ENCODE data around the gene SELPLG.

DNA sequence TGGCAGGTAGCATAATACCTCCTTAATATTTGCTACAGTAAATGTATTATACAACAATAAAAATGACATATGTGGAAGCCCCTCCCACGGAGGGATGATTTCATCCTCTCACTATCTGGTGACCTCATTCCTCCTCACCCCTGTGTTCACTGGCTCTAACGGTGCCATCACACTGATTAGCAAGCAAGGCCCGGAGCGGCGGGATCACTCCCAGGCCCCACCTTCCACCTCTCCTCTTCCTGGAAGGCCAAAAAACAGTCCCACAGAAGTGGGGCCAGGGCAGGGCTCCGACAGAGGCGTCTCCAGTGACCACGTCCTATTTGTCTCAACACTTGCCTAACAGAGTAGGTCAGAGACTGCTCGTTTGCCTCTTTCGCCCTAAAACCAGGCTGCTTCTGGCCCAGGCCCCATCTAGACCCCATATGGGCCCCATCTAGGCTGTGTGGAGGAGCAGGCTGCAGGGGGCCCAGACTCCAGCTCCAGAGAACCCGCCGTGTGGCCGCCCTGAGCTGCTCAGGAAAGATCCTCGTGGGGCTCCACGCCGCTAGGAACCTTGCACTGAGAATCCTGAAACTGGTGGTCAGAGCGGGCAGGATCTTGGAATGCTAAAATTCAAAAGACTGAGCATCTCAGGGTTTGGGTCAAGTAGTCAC, 3.7 kb downstream of the SELPLG start:
- TF ChIP-seq TAF1 (IDR thresholded peaks at IDR 0.05; ENCODE audit: borderline replicate concordance, insufficient read depth, low read length) (no peak), POLR2AphosphoS5 (IDR thresholded peaks at IDR 0.05; ENCODE audit: low read depth, low read length) (no peak), SIN3A (IDR thresholded peaks at IDR 0.05; ENCODE audit: borderline replicate concordance, insufficient read depth, low read length) (no peak)
- TF ChIP-seq, protein P1, sequence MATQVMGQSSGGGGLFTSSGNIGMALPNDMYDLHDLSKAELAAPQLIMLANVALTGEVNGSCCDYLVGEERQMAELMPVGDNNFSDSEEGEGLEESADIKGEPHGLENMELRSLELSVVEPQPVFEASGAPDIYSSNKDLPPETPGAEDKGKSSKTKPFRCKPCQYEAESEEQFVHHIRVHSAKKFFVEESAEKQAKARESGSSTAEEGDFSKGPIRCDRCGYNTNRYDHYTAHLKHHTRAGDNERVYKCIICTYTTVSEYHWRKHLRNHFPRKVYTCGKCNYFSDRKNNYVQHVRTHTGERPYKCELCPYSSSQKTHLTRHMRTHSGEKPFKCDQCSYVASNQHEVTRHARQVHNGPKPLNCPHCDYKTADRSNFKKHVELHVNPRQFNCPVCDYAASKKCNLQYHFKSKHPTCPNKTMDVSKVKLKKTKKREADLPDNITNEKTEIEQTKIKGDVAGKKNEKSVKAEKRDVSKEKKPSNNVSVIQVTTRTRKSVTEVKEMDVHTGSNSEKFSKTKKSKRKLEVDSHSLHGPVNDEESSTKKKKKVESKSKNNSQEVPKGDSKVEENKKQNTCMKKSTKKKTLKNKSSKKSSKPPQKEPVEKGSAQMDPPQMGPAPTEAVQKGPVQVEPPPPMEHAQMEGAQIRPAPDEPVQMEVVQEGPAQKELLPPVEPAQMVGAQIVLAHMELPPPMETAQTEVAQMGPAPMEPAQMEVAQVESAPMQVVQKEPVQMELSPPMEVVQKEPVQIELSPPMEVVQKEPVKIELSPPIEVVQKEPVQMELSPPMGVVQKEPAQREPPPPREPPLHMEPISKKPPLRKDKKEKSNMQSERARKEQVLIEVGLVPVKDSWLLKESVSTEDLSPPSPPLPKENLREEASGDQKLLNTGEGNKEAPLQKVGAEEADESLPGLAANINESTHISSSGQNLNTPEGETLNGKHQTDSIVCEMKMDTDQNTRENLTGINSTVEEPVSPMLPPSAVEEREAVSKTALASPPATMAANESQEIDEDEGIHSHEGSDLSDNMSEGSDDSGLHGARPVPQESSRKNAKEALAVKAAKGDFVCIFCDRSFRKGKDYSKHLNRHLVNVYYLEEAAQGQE (IDR thresholded peaks at IDR 0.05; ENCODE audit: insufficient read depth in 1 of 2, low read depth in 2 of 2, low read length in 2 of 2) = no peak
